GM19438 (cell line): Measurements from ENCODE around the gene PLCH1.

ENCODE experiments used
- ATAC-seq: cut with Tn5 transposase; IDR thresholded peaks from one replicate; pipeline ENCODE4 v1.9.1; 2021; ENCODE audit warnings: low read depth; ENCODE audit not compliant: unreplicated experiment

The PLCH1 gene

GRCh38 chr3:155701882-155702465, 42.9 kb downstream of the PLCH1 start:
- ATAC-seq, result no peak

GRCh38 chr3:155697542-155697941, 47.3 kb downstream of the PLCH1 start:
- ATAC-seq, result no peak

GRCh38 chr3:155690921-155691320, 54.0 kb downstream of the PLCH1 start:
- no peak for ATAC-seq

GRCh38 chr3:155688481-155688880, 56.4 kb downstream of the PLCH1 start:
- no peak for ATAC-seq

- no peak for ATAC-seq
These were observed 61.5 kb downstream of the PLCH1 start for GRCh38 chr3:155683344-155683720.

- ATAC-seq, result no peak
These were observed 62.2 kb downstream of the PLCH1 start for GRCh38 chr3:155682426-155683343.

- ATAC-seq, result no peak
These were observed 68.5 kb downstream of the PLCH1 start for GRCh38 chr3:155676252-155676981.

GRCh38 chr3:155675094-155675493, 69.8 kb downstream of the PLCH1 start:
- ATAC-seq, result no peak

GRCh38 chr3:155673421-155673820, 71.5 kb downstream of the PLCH1 start:
- no peak for ATAC-seq

GRCh38 chr3:155670335-155670734, 74.5 kb downstream of the PLCH1 start:
- ATAC-seq, result no peak

- no peak for ATAC-seq
These were observed 76.9 kb downstream of the PLCH1 start for GRCh38 chr3:155667988-155668387.

GRCh38 chr3:155664925-155665695, 79.8 kb downstream of the PLCH1 start:
- no peak for ATAC-seq

GRCh38 chr3:155663467-155664212, 81.2 kb downstream of the PLCH1 start:
- no peak for ATAC-seq

GRCh38 chr3:155661760-155662159, 83.1 kb downstream of the PLCH1 start:
- ATAC-seq, result no peak

- ATAC-seq, result no peak
These were observed 83.8 kb downstream of the PLCH1 start for GRCh38 chr3:155661042-155661441.

- no peak for ATAC-seq
These were observed 86.1 kb downstream of the PLCH1 start for GRCh38 chr3:155658671-155659261.

- no peak for ATAC-seq
These were observed 86.9 kb downstream of the PLCH1 start for GRCh38 chr3:155658006-155658405.

- ATAC-seq, result no peak
These were observed 87.7 kb downstream of the PLCH1 start for GRCh38 chr3:155657161-155657560.

- ATAC-seq, result no peak
These were observed 88.4 kb downstream of the PLCH1 start for GRCh38 chr3:155656466-155656865.
